ENCODE results near the gene PSME3IP1. TPM values are rescaled to one million over a fixed set of nuclear protein-coding genes. Genes with fewer than 3 reads are reported as not detected.

The PSME3IP1 gene
- total and polyA plus RNA-seq, 2 of the 4 experiments (the other 2 are of a cell fraction): 50.2 to 75.2 TPM

DNA sequence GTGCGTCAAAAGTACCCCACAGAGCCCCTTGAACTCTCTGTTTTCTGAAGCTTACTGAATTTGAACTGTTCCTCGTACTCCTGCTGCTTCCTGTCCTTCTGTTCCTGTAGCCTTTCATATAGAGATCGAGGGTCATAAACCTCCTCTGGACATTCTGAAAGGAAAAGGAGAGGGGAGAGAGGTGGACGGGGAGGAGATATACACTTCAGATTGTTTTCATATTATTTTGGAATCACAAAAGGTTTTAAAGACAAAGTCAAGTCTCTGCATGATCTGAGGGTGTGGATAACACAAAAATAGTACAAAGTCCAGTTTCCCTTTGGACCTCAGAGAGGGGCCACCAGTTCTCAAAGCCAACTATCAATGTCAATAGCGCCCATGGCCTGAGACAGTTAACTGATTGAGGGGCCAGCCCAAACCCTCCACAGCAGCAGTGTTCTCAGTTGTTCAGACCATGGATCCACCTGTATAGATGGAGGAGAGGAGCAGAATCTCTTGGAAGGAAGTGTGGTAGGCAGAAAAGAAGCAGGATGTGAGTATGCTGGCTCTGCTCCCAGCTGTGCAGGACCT, 13.0 kb downstream of the PSME3IP1 start:
- H2BK5ac ChIP-seq (ENCODE audit: low read depth, low read length, poor library complexity, severe bottlenecking): no peak overlapping the region
- H3K79me1 ChIP-seq (ENCODE audit: low read depth in 1 of 2, low read length in 2 of 2): peaks cover 22 to 28% of the 10 kb centered on the region in 2 experiments; a peak in 3 of 4 replicates
- DNase-seq (no peak), ATAC-seq (ENCODE audit: low read depth) (no peak)
- H3K9me1 ChIP-seq (ENCODE audit: insufficient read depth, low read length): no peaks in the 10 kb centered on the region
- TF ChIP-seq CEBPB (IDR thresholded peaks at IDR 0.05; ENCODE audit: low read depth, low read length): no peak
- no peak overlapping the region for H3K27ac ChIP-seq (ENCODE audit: insufficient read depth, low read length)
- no peak overlapping the region for H2AK9ac ChIP-seq (replicated peaks; ENCODE audit: low read depth, low read length, poor library complexity)
- H3K18ac ChIP-seq (ENCODE audit: low read depth, low read length): no peak overlapping the region
- H2BK120ac ChIP-seq (ENCODE audit: low read depth, low read length): no peak overlapping the region
- H3K4me1 ChIP-seq (ENCODE audit: control insufficient read depth, insufficient read depth, low read length): 0 out of 2 replicates have a peak, but pooled peaks cover 2% of the 10 kb centered on the region
- H3K36me3 ChIP-seq (ENCODE audit: control insufficient read depth, insufficient read depth, low read length): peaks cover 29% of the 10 kb centered on the region
- no peak overlapping the region for H4K91ac ChIP-seq (ENCODE audit: insufficient read depth, low read depth, low read length)
- H4K5ac ChIP-seq (ENCODE audit: low read depth, low read length): no peak overlapping the region
- H3K4me2 ChIP-seq (ENCODE audit: low read depth, low read length): no peak overlapping the region
- H4K20me1 ChIP-seq (ENCODE audit: insufficient read depth, low read length): peaks cover 7% of the 10 kb centered on the region; the same call in 1 of the 2 replicates
- POLR2A ChIA-PET (ENCODE audit: unreplicated experiment): no interaction called here
- H3K14ac ChIP-seq (replicated peaks; ENCODE audit: low read depth, low read length): no peak overlapping the region
- H2BK15ac ChIP-seq (ENCODE audit: low read depth, low read length): no peak overlapping the region
- no peak overlapping the region for H3K56ac ChIP-seq (ENCODE audit: extremely low read depth, insufficient read depth, low read length)
- CTCF ChIA-PET: no interaction called here
- no peak overlapping the region for H3K23ac ChIP-seq (ENCODE audit: low read depth, low read length)
- no TSS peak for BruUV-seq (replicated peaks)
- no peak overlapping the region for H2BK20ac ChIP-seq (ENCODE audit: low read depth, low read length)
- no peak overlapping the region for H2AFZ ChIP-seq (replicated peaks; ENCODE audit: low read length, poor library complexity)
- H2AK5ac ChIP-seq (ENCODE audit: low read depth, low read length): no peak overlapping the region
- no peaks in the 10 kb centered on the region for H3K9me3 ChIP-seq (ENCODE audit: control insufficient read depth, insufficient read depth, low read length)
- H3K9ac ChIP-seq (ENCODE audit: low read depth, low read length): no peak overlapping the region
- H3K4ac ChIP-seq (ENCODE audit: low read depth, low read length): no peak overlapping the region
- no peak overlapping the region for H4K8ac ChIP-seq (ENCODE audit: low read depth in 2 of 2, low read length in 2 of 2)
- in situ Hi-C loops (cut with MboI; ENCODE audit: low sequenced_read_pairs) (no loop called here), dilution Hi-C loops (cut with HindIII; ENCODE audit: low sequenced_read_pairs, unreplicated experiment) (no loop called here), intact Hi-C loops (cut with micrococcal nuclease) (no loop called here)
- H3K27me3 ChIP-seq (ENCODE audit: control insufficient read depth, insufficient read depth, low read length): no peaks in the 10 kb centered on the region
- no peak overlapping the region for H3K4me3 ChIP-seq (ENCODE audit: insufficient read depth, low read depth, low read length)
- WGBS, 2 experiments (ENCODE audit: extremely low coverage in 2 of 2, insufficient read length in 1 of 2): no CpG with 5 or more reads among the region's 5 CpGs
